HCEC 1CT (cell line): ENCODE data around the gene MZF1.
"Not testable (repeated sequence)": the region's sequence is repeated elsewhere in the genome, so short reads cannot be mapped to it uniquely, and the experiment has no call there.

Experiments
- DNase-seq: peaks from one replicate; pipeline ENCODE4 v3.0.0-alpha.2; 2017

MZF1 gene

GRCh38 chr19:58572818-58573657 is at the start of gene MZF1:
MZF1 (minus strand) TSS chr19:58573335; CDS start chr19:58571389, 1,946 bp downstream.
- peak; percentile 100 for DNase-seq

GRCh38 chr19:58607213-58607612 is 34.1 kb upstream of the MZF1 start:
- DNase-seq = not testable (repeated sequence)

GRCh38 chr19:58606251-58606896 is 33.2 kb upstream of the MZF1 start:
- DNase-seq = not testable (repeated sequence)

GRCh38 chr19:58586133-58586765 is 13.1 kb upstream of the MZF1 start:
- DNase-seq = no peak

GRCh38 chr19:58585442-58586132 is 12.5 kb upstream of the MZF1 start:
- DNase-seq = no peak

GRCh38 chr19:58584498-58585441 is 11.6 kb upstream of the MZF1 start:
- DNase-seq = no peak

- no peak for DNase-seq
Observed at GRCh38 chr19:58582985-58583384, 9.8 kb upstream of the MZF1 start.

- peak; percentile 89 for DNase-seq
Observed at GRCh38 chr19:58581227-58582141, 8.3 kb upstream of the MZF1 start.

- DNase-seq = no peak
Observed at GRCh38 chr19:58579473-58580142, 6.5 kb upstream of the MZF1 start.

GRCh38 chr19:58578012-58578925 is 5.1 kb upstream of the MZF1 start:
- no peak for DNase-seq

GRCh38 chr19:58577581-58577980 is 4.4 kb upstream of the MZF1 start:
- not testable (repeated sequence) for DNase-seq

- DNase-seq = peak; percentile 93
Observed at GRCh38 chr19:58575183-58576041, 2.3 kb upstream of the MZF1 start.

GRCh38 chr19:58573658-58574164 is 576 bp upstream of the MZF1 start:
- DNase-seq = no peak

- no peak for DNase-seq
Observed at GRCh38 chr19:58572026-58572817, 913 bp downstream of the MZF1 start.

GRCh38 chr19:58571575-58571947 is 1.6 kb downstream of the MZF1 start:
- no peak for DNase-seq

- DNase-seq = no peak
Observed at GRCh38 chr19:58570770-58571574, 2.2 kb downstream of the MZF1 start.
